SIG-M5 (cell line): ENCODE measurements around the gene PLD1.

Experiments used
- DNase-seq: peaks from one replicate; lab custom pipeline; 2025; lab: John Stamatoyannopoulos, UW

Gene PLD1

DNA sequence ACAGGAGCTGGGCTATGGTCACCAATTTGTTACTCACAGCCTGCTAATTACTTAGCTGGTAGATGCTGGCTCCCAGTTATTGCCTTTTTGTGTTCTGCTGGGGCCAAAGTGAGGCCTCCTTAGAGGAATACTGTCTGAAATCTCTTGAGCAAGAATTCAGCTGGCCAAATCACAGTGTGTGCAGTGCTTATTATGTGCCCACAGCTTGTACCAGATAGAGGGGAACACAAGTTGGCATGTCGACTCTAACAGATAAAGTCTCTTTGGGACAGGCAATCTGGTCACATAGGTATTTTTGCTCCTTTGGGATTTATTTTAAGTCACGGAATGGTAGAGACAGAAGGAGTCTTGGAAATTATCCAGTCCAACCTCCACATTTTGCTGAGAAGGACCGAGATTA lies 26.6 kb upstream of the PLD1 start:
- no peak for DNase-seq

DNA sequence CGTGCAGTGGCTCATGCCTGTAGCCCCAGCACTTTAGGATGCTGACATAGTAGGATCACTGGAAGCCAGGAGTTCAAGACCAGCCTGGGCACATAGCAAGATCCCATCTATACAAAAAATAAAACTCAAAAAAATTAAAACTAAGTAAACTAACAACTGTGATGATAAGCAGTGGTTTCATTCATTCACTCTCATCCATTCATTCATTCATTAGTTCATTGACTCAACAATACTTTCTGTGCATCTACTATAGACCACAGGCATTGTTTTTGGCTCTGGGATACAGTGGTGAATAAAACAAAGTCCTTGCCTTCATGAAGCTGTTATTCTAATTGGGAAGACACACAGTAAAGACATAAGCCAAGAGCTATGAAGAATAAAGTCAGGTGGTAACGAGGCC lies 25.3 kb upstream of the PLD1 start:
- DNase-seq: no peak

DNA sequence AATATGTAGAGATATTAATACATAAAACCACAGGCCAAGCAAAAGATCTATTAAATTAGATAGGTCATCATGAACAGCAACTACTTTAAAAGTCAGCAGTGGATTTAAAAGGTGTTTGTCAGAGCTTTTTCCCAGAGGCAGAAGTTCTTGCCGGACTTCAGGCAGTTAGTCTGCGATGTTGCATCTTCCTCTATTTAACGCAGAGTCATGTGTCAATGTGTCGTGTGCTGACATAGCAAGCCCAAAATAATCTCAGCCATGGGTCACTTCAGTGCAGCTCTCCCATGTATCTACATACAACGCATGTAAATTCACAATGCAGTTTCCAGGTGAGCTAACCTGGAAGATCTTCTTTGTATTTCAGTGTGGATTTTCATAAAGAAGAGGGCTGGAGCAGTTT lies 24.8 kb upstream of the PLD1 start:
- no peak for DNase-seq

DNA sequence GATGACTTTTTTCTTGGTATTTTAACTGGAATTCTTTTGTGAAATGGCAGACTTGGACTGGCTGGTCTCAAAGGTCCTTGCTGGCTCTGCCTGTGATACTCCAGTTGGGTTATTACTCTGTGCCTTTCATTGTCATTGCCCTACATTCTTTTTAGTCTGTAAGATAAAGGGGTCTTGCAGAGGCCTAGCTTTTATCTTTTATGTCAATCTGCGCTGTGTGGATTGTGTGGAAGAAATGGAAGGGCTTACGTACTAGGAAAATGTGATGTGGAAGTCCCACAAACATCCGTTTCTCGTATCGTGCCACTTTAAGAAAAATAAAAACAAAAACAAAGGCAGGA lies 24.1 kb upstream of the PLD1 start:
- DNase-seq: no peak

- no peak for DNase-seq
Observed at GRCh38 chr3:171833789-171834460, 23.6 kb upstream of the PLD1 start.

GRCh38 chr3:171832989-171833388 lies 22.7 kb upstream of the PLD1 start:
- DNase-seq: no peak

DNA sequence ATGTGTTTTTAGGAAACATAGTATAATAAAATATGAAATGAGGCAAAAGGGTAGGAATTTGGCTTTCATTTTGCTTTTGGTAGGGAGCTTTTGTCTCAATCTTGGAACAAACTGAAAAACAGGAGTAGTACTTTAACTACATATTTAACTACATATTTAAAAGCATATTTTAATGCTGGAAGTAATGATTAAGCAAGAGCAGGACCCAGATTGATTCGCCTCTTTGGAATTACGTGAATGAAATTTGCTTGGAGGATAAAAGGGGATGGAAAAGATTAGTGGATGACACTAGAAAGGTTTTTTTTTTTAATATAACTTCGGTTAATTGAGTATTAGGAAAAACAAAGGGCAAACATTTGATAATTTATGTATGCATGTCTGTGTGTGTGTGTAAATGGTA lies 21.7 kb upstream of the PLD1 start:
- no peak for DNase-seq

- DNase-seq: no peak
Observed at GRCh38 chr3:171830518-171830875, 20.2 kb upstream of the PLD1 start.

- no peak for DNase-seq
Observed at GRCh38 chr3:171829841-171830517, 19.7 kb upstream of the PLD1 start.

DNA sequence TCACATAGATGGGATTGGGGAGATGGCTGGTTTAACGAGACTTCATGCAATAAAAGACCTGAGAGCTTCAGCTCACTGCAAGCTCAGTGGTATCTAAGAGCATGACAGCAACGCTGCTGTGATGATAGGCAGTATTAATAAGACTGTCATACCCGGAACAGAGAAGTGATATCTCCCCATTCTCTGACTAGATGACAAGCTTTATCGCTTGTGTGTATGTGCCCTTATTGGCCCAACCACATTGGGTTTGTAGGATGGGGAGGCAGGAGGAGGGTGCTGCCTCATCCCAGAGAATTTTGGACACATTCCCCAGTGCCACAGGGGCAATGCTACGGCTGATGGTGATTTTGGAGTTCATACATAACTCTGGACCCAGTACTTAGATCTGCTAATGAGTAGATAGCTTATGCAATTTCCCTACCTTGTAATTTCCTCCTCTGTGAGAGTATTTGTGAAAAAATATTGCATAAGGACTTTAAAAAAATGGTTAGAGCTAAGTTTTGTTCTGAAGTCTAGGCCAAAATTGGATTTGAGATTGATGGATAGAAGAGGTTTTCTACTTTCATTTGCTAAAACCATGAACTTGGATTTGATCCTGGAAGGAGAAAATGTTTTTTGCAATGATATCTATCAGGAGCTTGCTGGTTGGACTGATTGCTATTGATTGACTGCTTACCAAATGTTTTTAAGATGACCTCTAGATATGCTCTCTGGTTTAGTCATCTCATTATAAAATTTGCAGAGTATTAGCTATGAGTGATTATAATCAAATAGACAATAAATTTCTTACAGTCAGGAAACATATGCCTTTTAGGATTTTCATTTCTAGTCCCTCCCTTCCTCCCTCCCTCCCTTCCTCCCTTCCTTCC lies 18.9 kb upstream of the PLD1 start:
- no peak for DNase-seq

- no peak for DNase-seq
Observed at GRCh38 chr3:171827836-171828458, 17.7 kb upstream of the PLD1 start.

GRCh38 chr3:171827385-171827784 lies 17.1 kb upstream of the PLD1 start:
- DNase-seq: no peak

- DNase-seq: no peak
Observed at GRCh38 chr3:171825222-171825828, 15.0 kb upstream of the PLD1 start.

DNA sequence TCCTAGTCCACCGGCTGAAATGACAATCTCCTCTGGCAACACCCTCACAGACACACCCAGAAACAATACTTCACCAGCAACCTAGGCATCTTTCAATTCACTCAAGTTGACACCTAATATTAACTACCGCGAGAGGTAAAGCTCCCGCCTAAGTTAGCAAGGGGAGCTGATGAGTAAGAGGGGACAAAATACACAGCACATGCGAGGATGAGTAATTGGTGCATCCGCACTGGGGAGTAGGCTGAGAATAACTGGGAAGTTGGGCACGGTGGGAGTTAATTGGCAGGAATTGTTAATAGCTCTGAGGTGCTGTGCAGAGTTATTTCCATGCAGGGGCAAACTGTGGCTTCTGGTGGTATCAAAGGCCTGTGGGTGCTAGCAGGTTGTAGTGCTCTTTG lies 14.5 kb upstream of the PLD1 start:
- DNase-seq: no peak

DNA sequence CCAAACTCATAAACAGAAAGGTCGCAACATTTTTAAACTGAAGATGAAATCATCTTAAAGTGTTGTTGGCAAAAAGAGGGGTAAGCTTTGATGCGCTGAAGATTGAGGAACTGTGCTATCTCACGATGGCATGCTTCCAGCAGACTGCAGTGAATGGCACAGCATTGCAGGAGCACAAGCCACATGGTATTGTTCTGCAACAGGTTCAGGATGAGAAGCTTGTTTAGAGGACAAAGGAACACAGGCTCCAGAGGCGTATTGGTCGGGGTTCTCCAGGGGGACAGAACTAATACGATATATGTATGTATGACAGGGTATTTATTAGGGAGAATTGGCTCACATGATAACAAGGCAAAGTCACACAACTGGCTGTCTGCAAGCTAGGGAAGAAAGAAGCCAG lies 13.8 kb upstream of the PLD1 start:
- DNase-seq: no peak

DNA sequence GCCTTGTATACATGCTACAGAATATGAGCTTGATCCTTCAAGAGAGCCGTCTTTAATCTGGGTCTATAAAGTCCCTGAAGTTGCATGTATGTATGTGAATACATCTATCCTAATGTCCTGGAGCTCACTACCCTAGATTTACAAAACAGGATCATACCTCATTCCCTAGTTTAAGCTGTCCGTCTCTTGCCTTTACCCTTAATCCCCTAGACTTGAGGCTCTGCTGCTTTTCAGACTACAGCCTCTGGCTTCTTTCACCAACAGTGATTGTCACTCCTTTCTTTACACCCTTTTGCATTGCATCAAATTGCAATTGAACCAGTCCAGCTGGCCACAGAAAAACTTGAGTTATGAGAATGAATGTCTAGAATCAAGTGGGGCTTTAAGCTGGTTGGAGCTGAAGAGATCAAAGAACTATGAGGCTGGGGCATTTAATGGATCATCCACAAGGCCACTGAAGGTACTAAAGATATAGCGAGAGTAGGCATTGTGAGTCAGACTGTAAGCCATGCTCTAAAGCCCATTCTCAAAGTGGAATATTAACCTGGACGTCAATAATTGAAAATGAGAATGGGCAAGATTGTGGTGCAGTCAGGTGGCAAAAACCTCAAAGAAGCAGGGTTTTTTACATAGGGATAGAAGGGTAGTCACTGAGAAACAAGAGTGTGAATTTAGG lies 12.3 kb upstream of the PLD1 start:
- DNase-seq: no peak

- no peak for DNase-seq
Observed at GRCh38 chr3:171821778-171822358, 11.6 kb upstream of the PLD1 start.

GRCh38 chr3:171821044-171821443 lies 10.8 kb upstream of the PLD1 start:
- DNase-seq: no peak

DNA sequence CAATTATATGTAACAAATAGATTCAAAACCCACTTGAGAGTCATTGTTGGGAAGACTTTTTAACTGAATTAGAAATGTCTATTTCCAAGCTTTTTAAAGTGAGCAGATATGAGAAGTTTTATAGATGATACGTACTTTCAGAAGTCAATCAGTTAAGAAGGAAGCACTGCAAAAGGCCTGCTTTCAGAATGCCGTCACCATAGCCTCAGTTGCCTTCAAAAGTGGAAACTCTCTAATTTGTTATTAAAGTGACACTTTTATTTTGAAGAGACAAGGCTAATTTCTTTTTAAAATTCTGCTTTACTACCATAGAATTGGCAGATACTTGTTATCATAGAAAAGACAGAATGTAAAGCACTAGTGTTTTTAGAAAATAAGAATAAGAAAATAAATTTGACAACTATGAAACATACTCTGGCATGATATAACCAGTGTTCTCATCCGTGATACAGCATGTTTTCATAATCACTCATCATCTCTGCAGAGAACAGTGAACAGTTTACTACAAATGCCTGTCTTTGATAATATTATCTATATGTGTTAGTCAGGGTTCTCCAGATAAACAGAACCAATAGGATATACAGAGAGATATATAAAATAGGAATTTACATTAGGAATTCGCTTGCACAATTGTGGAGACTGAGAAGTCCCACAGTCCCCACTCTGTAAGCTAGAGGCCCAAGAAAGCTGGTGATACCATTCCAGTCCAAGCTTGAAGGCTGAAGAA lies 7.0 kb upstream of the PLD1 start:
- DNase-seq: no peak

- no peak for DNase-seq
Observed at GRCh38 chr3:171815973-171816595, 5.8 kb upstream of the PLD1 start.
